Measurements from ENCODE around the gene EDC4.

- no peak for TF ChIP-seq PPARA (CRISPR knock-in tag; IDR thresholded peaks at IDR 0.05; ENCODE audit: borderline replicate concordance)
- no peak for TF ChIP-seq SNAI2 (CRISPR knock-in tag; IDR thresholded peaks at IDR 0.05)
- no peak for TF ChIP-seq CREB5 (CRISPR knock-in tag; IDR thresholded peaks at IDR 0.05; ENCODE audit: low read depth)
- TF ChIP-seq ZFP3 (CRISPR knock-in tag; IDR thresholded peaks at IDR 0.05), result no peak
- TF ChIP-seq CSRNP3 (CRISPR knock-in tag; IDR thresholded peaks at IDR 0.05), result no peak
- TF ChIP-seq TOX (CRISPR knock-in tag; IDR thresholded peaks at IDR 0.05; ENCODE audit: borderline replicate concordance), result no peak
- no peak for TF ChIP-seq ZNF8 (CRISPR knock-in tag; IDR thresholded peaks at IDR 0.05)
- TF ChIP-seq PATZ1 (CRISPR knock-in tag; IDR thresholded peaks at IDR 0.05; ENCODE audit: borderline replicate concordance), result no peak
- TF ChIP-seq TCF4 (CRISPR knock-in tag; IDR thresholded peaks at IDR 0.05; ENCODE audit: borderline replicate concordance), result no peak
- no peak for TF ChIP-seq ZFP30 (CRISPR knock-in tag; IDR thresholded peaks at IDR 0.05)
- no peak for TF ChIP-seq POU6F1 (CRISPR knock-in tag; IDR thresholded peaks at IDR 0.05; ENCODE audit: borderline replicate concordance, low read depth)
- no peak for TF ChIP-seq ZNF565 (CRISPR knock-in tag; conservative IDR thresholded peaks at IDR 0.05; ENCODE audit: low read depth)
- no peak for TF ChIP-seq BACH2 (CRISPR knock-in tag; IDR thresholded peaks at IDR 0.05; ENCODE audit: borderline replicate concordance)
- no peak for TF ChIP-seq ARNTL (CRISPR knock-in tag; IDR thresholded peaks at IDR 0.05; ENCODE audit: borderline replicate concordance, low read depth)
Measured at GRCh38 chr16:67834242-67834614, 38.6 kb upstream of the EDC4 start.
